Cardiac muscle cell (in vitro differentiated cells and primary cell): ENCODE data around the gene CAPNS1. TPM values are rescaled to one million over a fixed set of nuclear protein-coding genes. Genes with fewer than 3 reads are reported as not detected.

Experiments used
- DNase-seq, 2 donors: peaks; one replicate each; pipeline versions ENCODE4 v3.0.0 to v3.0.0-alpha.2; 2010 to 2017; ENCODE audit warnings: low read depth in 1 of 2, low spot score in 1 of 2
- H3K27ac ChIP-seq: fragments of 200-600 bp; sonication (generic); 2 replicates; pipeline ENCODE4 v1.5.1; 2016
- H3K27me3 ChIP-seq: fragments of 200-600 bp; sonication (generic); 2 replicates; pipeline ENCODE4 v1.6.0; 2016; ENCODE audit warnings: control low read depth
- H3K36me3 ChIP-seq: fragments of 200-600 bp; sonication (generic); 2 replicates; pipeline ENCODE4 v1.5.1; 2016; ENCODE audit warnings: control low read depth
- H3K4me1 ChIP-seq: fragments of 200-600 bp; sonication (generic); 2 replicates; pipeline ENCODE4 v1.8.1; 2017; ENCODE audit warnings: low read depth, mild to moderate bottlenecking, mixed run types
- H3K4me3 ChIP-seq: fragments of 200-600 bp; sonication (generic); 2 replicates; pipeline ENCODE4 v1.5.1; 2016; ENCODE audit warnings: mild to moderate bottlenecking
- H3K9me3 ChIP-seq: fragments of 200-600 bp; sonication (generic); 2 replicates; pipeline ENCODE4 v1.5.1; 2017; ENCODE audit warnings: low read depth, mild to moderate bottlenecking, control low read depth
- CTCF ChIP-seq: IDR thresholded peaks from 2 replicates; pipeline ENCODE4 v1.5.1; 2012; ENCODE audit warnings: low read depth, mild to moderate bottlenecking, low read length
- polyA plus RNA-seq: library from polyadenylated mRNA; unstranded; fragments of >200 nt; fragmentation: Nextera tagmentation; extraction: Ambion mirVana; gene quantifications from 2 replicates; pipeline ENCODE4 v1.2.1, GENCODE V29; 2016
- total RNA-seq: library from RNA; depleted of rRNA; stranded (reverse); fragments of >200 nt; gene quantifications from 2 replicates; pipeline ENCODE4 v1.2.3, GENCODE V29; 2016

Gene CAPNS1
- total and polyA plus RNA-seq, 2 experiments from 2014 or later, result 198 to 413 TPM

- H3K4me1 ChIP-seq, result peaks cover 12% of the 10 kb centered on the region
- no peak for TF ChIP-seq CTCF
- H3K27me3 ChIP-seq, result no peaks in the 10 kb centered on the region
- H3K36me3 ChIP-seq, result peaks cover 3% of the 10 kb centered on the region
- H3K27ac ChIP-seq, result no peak overlapping the region
- no peak overlapping the region for H3K4me3 ChIP-seq
- DNase-seq, result no peak
- no peaks in the 10 kb centered on the region for H3K9me3 ChIP-seq
These were observed 35.9 kb upstream of the CAPNS1 start for GRCh38 chr19:36103842-36104552.

- Histone ChIP-seq H3K9me3 (no peaks in the 10 kb centered on the region), H3K27me3 (no peaks in the 10 kb centered on the region), H3K4me1 (no peaks in the 10 kb centered on the region), H3K27ac (no peak overlapping the region), H3K36me3 (peaks cover 3% of the 10 kb centered on the region), H3K4me3 (no peak overlapping the region)
- TF ChIP-seq CTCF, result no peak
- DNase-seq, result no peak
These were observed 33.4 kb upstream of the CAPNS1 start for GRCh38 chr19:36106441-36106840.

GRCh38 chr19:36106991-36107390 is 32.9 kb upstream of the CAPNS1 start:
- H3K9me3 ChIP-seq, result no peaks in the 10 kb centered on the region

GRCh38 chr19:36108684-36109083 is 31.2 kb upstream of the CAPNS1 start:
- Histone ChIP-seq H3K36me3 (peaks cover 7% of the 10 kb centered on the region), H3K27me3 (no peaks in the 10 kb centered on the region), H3K4me1 (no peaks in the 10 kb centered on the region), H3K27ac (no peak overlapping the region), H3K4me3 (no peak overlapping the region), H3K9me3 (no peaks in the 10 kb centered on the region)
- no peak for TF ChIP-seq CTCF
- no peak for DNase-seq

More at GRCh38 chr19:36106991-36107390, 32.9 kb upstream of the CAPNS1 start:
- no peak for TF ChIP-seq CTCF
- Histone ChIP-seq H3K4me3 (no peak overlapping the region), H3K4me1 (no peaks in the 10 kb centered on the region), H3K36me3 (peaks cover 3% of the 10 kb centered on the region), H3K27ac (no peak overlapping the region), H3K27me3 (no peaks in the 10 kb centered on the region)
- DNase-seq, result no peak

- no peaks in the 10 kb centered on the region for H3K9me3 ChIP-seq
- no peak for TF ChIP-seq CTCF
- H3K27ac ChIP-seq, result no peak within 1 kb of the TSS
- H3K4me1 ChIP-seq, result no peaks in the 10 kb centered on the region
- H3K27me3 ChIP-seq, result no peaks in the 10 kb centered on the region
- H3K4me3 ChIP-seq, result no peak within 1 kb of the TSS
- no peak for DNase-seq
- peaks cover 7% of the 10 kb centered on the region for H3K36me3 ChIP-seq
These were observed 29.2 kb upstream of the CAPNS1 start, which contains the start of gene OVOL3 for GRCh38 chr19:36110487-36111199. Gene OVOL3 (plus strand): TSS chr19:36111143. CDS start chr19:36111203, 60 bp downstream.
